ENCODE results near the gene PRDM10. TPM values are rescaled to one million over a fixed set of nuclear protein-coding genes. Genes with fewer than 3 reads are reported as not detected.
A peak's percentile ranks its signal among the peaks of the same experiment; 100 is the strongest.

Gene PRDM10
- total and polyA plus RNA-seq, 3 experiments from 2014 or later = 2.8 to 17.7 (median 16.0) TPM

- Mint-ChIP-seq H3K9me3 (no peaks in the 10 kb centered on the region), H3K27me3 (peaks cover 0 to 2% of the 10 kb centered on the region in 2 donors), H3K27ac (no peak overlapping the region), H3K4me1 (peaks cover 0 to 4% (median 4%) of the 10 kb centered on the region in 3 donors), H3K4me3 (no peak overlapping the region), H3K36me3 (peaks cover 6 to 11% (median 9%) of the 10 kb centered on the region in 3 donors)
- no peaks in the 10 kb centered on the region for H3K4me1 ChIP-seq (ENCODE audit: insufficient read depth, low read length)
- CTCF ChIA-PET = no interaction called here
- H3K4me3 ChIP-seq (ENCODE audit: low read length) = no peak overlapping the region
- no peak for DNase-seq
- H3K27ac ChIP-seq (ENCODE audit: low read depth, low read length) = no peak overlapping the region
- POLR2A ChIA-PET = interaction anchor here (0.6 kb wide), 1 partner anchor 164 kb away, joined by 7 read pairs; no protein-coding TSS in a partner anchor
- H3K27me3 ChIP-seq (ENCODE audit: insufficient read depth, low read length, poor library complexity, severe bottlenecking) = no peaks in the 10 kb centered on the region
- H3K9me3 ChIP-seq (ENCODE audit: low read length) = no peaks in the 10 kb centered on the region
- H3K36me3 ChIP-seq (ENCODE audit: insufficient read depth, low read length) = no peaks in the 10 kb centered on the region
Measured at GRCh38 chr11:129980086-129980485, 22.5 kb downstream of the PRDM10 start.

GRCh38 chr11:129979046-129979605 lies 23.5 kb downstream of the PRDM10 start:
- H3K36me3 Mint-ChIP-seq = peaks cover 0 to 7% (median 4%) of the 10 kb centered on the region in 3 donors
- H3K4me3 Mint-ChIP-seq = no peak overlapping the region
- H3K9me3 ChIP-seq (ENCODE audit: low read length) = no peaks in the 10 kb centered on the region
- no peak overlapping the region for H3K27ac ChIP-seq (ENCODE audit: low read depth, low read length)
- no peaks in the 10 kb centered on the region for H3K27me3 ChIP-seq (ENCODE audit: insufficient read depth, low read length, poor library complexity, severe bottlenecking)
- POLR2A ChIA-PET = no interaction called here
- no peaks in the 10 kb centered on the region for H3K9me3 Mint-ChIP-seq
- peak overlapping the region in 1 of 8 donors; percentile 66 for H3K27ac Mint-ChIP-seq
- no peaks in the 10 kb centered on the region for H3K4me1 ChIP-seq (ENCODE audit: insufficient read depth, low read length)
- H3K27me3 Mint-ChIP-seq = peaks cover 0 to 2% of the 10 kb centered on the region in 2 donors
- H3K4me3 ChIP-seq (ENCODE audit: low read length) = no peak overlapping the region
- H3K4me1 Mint-ChIP-seq = peaks cover 0 to 7% (median 0%) of the 10 kb centered on the region in 3 donors
- H3K36me3 ChIP-seq (ENCODE audit: insufficient read depth, low read length) = no peaks in the 10 kb centered on the region
- no peak for DNase-seq
- CTCF ChIA-PET = no interaction called here

GRCh38 chr11:129978447-129978846 lies 24.2 kb downstream of the PRDM10 start:
- no peaks in the 10 kb centered on the region for H3K9me3 ChIP-seq (ENCODE audit: low read length)
- ChIA-PET CTCF (no interaction called here), POLR2A (no interaction called here)
- Mint-ChIP-seq H3K4me1 (peaks cover 0 to 8% (median 0%) of the 10 kb centered on the region in 3 donors), H3K9me3 (no peaks in the 10 kb centered on the region), H3K36me3 (peaks cover 0 to 4% (median 4%) of the 10 kb centered on the region in 3 donors), H3K27ac (peak overlapping the region in 3 of 8 donors; percentile 19 to 52 (median 42)), H3K27me3 (no peaks in the 10 kb centered on the region), H3K4me3 (no peak overlapping the region)
- no peaks in the 10 kb centered on the region for H3K27me3 ChIP-seq (ENCODE audit: insufficient read depth, low read length, poor library complexity, severe bottlenecking)
- H3K4me1 ChIP-seq (ENCODE audit: insufficient read depth, low read length) = no peaks in the 10 kb centered on the region
- no peaks in the 10 kb centered on the region for H3K36me3 ChIP-seq (ENCODE audit: insufficient read depth, low read length)
- H3K4me3 ChIP-seq (ENCODE audit: low read length) = no peak overlapping the region
- H3K27ac ChIP-seq (ENCODE audit: low read depth, low read length) = no peak overlapping the region
- DNase-seq = no peak

GRCh38 chr11:129976328-129976727 lies 26.3 kb downstream of the PRDM10 start:
- Histone ChIP-seq H3K27ac (ENCODE audit: low read depth, low read length) (no peak overlapping the region), H3K4me3 (ENCODE audit: low read length) (no peak overlapping the region), H3K36me3 (ENCODE audit: insufficient read depth, low read length) (no peaks in the 10 kb centered on the region), H3K4me1 (ENCODE audit: insufficient read depth, low read length) (no peaks in the 10 kb centered on the region), H3K27me3 (ENCODE audit: insufficient read depth, low read length, poor library complexity, severe bottlenecking) (no peaks in the 10 kb centered on the region), H3K9me3 (ENCODE audit: low read length) (no peaks in the 10 kb centered on the region)
- H3K27ac Mint-ChIP-seq = no peak overlapping the region
- no peak overlapping the region for H3K4me3 Mint-ChIP-seq
- no peaks in the 10 kb centered on the region for H3K27me3 Mint-ChIP-seq
- no peak for DNase-seq
- ChIA-PET POLR2A (no interaction called here), CTCF (no interaction called here)
- H3K9me3 Mint-ChIP-seq = no peaks in the 10 kb centered on the region
- peaks cover 2 to 8% (median 8%) of the 10 kb centered on the region in 3 donors for H3K4me1 Mint-ChIP-seq
- peaks cover 0 to 4% (median 4%) of the 10 kb centered on the region in 3 donors for H3K36me3 Mint-ChIP-seq

- H3K27me3 Mint-ChIP-seq = no peaks in the 10 kb centered on the region
- no peak overlapping the region for H3K27ac Mint-ChIP-seq
- Histone ChIP-seq H3K27ac (ENCODE audit: low read depth, low read length) (no peak overlapping the region), H3K4me3 (ENCODE audit: low read length) (no peak overlapping the region), H3K4me1 (ENCODE audit: insufficient read depth, low read length) (no peaks in the 10 kb centered on the region), H3K9me3 (ENCODE audit: low read length) (no peaks in the 10 kb centered on the region), H3K36me3 (ENCODE audit: insufficient read depth, low read length) (no peaks in the 10 kb centered on the region), H3K27me3 (ENCODE audit: insufficient read depth, low read length, poor library complexity, severe bottlenecking) (no peaks in the 10 kb centered on the region)
- ChIA-PET POLR2A (no interaction called here), CTCF (no interaction called here)
- H3K4me3 Mint-ChIP-seq = no peak overlapping the region
- peaks cover 0 to 9% (median 8%) of the 10 kb centered on the region in 3 donors for H3K36me3 Mint-ChIP-seq
- no peaks in the 10 kb centered on the region for H3K9me3 Mint-ChIP-seq
- peaks cover 2 to 14% (median 8%) of the 10 kb centered on the region in 3 donors for H3K4me1 Mint-ChIP-seq
- DNase-seq = no peak
Measured at GRCh38 chr11:129975543-129975942, 27.1 kb downstream of the PRDM10 start.

- Mint-ChIP-seq H3K27me3 (no peaks in the 10 kb centered on the region), H3K27ac (no peak overlapping the region), H3K9me3 (no peaks in the 10 kb centered on the region), H3K4me3 (no peak overlapping the region), H3K36me3 (peaks cover 0 to 15% (median 8%) of the 10 kb centered on the region in 3 donors), H3K4me1 (peaks cover 2 to 14% (median 8%) of the 10 kb centered on the region in 3 donors)
- Histone ChIP-seq H3K9me3 (ENCODE audit: low read length) (no peaks in the 10 kb centered on the region), H3K27ac (ENCODE audit: low read depth, low read length) (no peak overlapping the region), H3K4me3 (ENCODE audit: low read length) (no peak overlapping the region), H3K36me3 (ENCODE audit: insufficient read depth, low read length) (no peaks in the 10 kb centered on the region), H3K27me3 (ENCODE audit: insufficient read depth, low read length, poor library complexity, severe bottlenecking) (no peaks in the 10 kb centered on the region), H3K4me1 (ENCODE audit: insufficient read depth, low read length) (no peaks in the 10 kb centered on the region)
- CTCF ChIA-PET = no interaction called here
- POLR2A ChIA-PET = no interaction called here
- DNase-seq = no peak
Measured at GRCh38 chr11:129974672-129975071, 28.0 kb downstream of the PRDM10 start.

- H3K4me3 Mint-ChIP-seq = no peak overlapping the region
- Histone ChIP-seq H3K27ac (ENCODE audit: low read depth, low read length) (no peak overlapping the region), H3K4me3 (ENCODE audit: low read length) (no peak overlapping the region), H3K27me3 (ENCODE audit: insufficient read depth, low read length, poor library complexity, severe bottlenecking) (no peaks in the 10 kb centered on the region), H3K36me3 (ENCODE audit: insufficient read depth, low read length) (no peaks in the 10 kb centered on the region), H3K9me3 (ENCODE audit: low read length) (no peaks in the 10 kb centered on the region), H3K4me1 (ENCODE audit: insufficient read depth, low read length) (no peaks in the 10 kb centered on the region)
- ChIA-PET CTCF (no interaction called here), POLR2A (no interaction called here)
- no peak overlapping the region for H3K27ac Mint-ChIP-seq
- H3K9me3 Mint-ChIP-seq = no peaks in the 10 kb centered on the region
- peaks cover 2 to 14% (median 8%) of the 10 kb centered on the region in 3 donors for H3K4me1 Mint-ChIP-seq
- DNase-seq = no peak
- no peaks in the 10 kb centered on the region for H3K27me3 Mint-ChIP-seq
- H3K36me3 Mint-ChIP-seq = peaks cover 0 to 15% (median 8%) of the 10 kb centered on the region in 3 donors
Measured at GRCh38 chr11:129974237-129974636, 28.4 kb downstream of the PRDM10 start.

- Mint-ChIP-seq H3K4me3 (no peak overlapping the region), H3K4me1 (peaks cover 2 to 14% (median 8%) of the 10 kb centered on the region in 3 donors), H3K9me3 (no peaks in the 10 kb centered on the region), H3K36me3 (peaks cover 0 to 15% (median 8%) of the 10 kb centered on the region in 3 donors), H3K27me3 (no peaks in the 10 kb centered on the region), H3K27ac (no peak overlapping the region)
- Histone ChIP-seq H3K4me1 (ENCODE audit: insufficient read depth, low read length) (no peaks in the 10 kb centered on the region), H3K9me3 (ENCODE audit: low read length) (no peaks in the 10 kb centered on the region), H3K4me3 (ENCODE audit: low read length) (no peak overlapping the region), H3K27ac (ENCODE audit: low read depth, low read length) (no peak overlapping the region), H3K27me3 (ENCODE audit: insufficient read depth, low read length, poor library complexity, severe bottlenecking) (no peaks in the 10 kb centered on the region), H3K36me3 (ENCODE audit: insufficient read depth, low read length) (no peaks in the 10 kb centered on the region)
- no peak for DNase-seq
- ChIA-PET POLR2A (no interaction called here), CTCF (interaction anchor here (1.0 to 2.0 kb wide), 2 partner anchors 13 to 159 kb away, joined by 3 to 8 read pairs; no protein-coding TSS in a partner anchor)
Measured at GRCh38 chr11:129973809-129974208, 28.8 kb downstream of the PRDM10 start.

Data from CD8-positive, alpha-beta memory T cell (primary cell).